Esophagus muscularis mucosa (tissue), 3 donors: ENCODE data around the gene STXBP6.

Source experiments
- POLR2A ChIP-seq: fragments of 450-650 bp; IDR thresholded peaks from one replicate; pipeline ENCODE4 v1.6.1; 2017; ENCODE audit warnings: antibody characterized with exemption, moderate library complexity, mild to moderate bottlenecking, low read depth
- POLR2AphosphoS5 ChIP-seq, 2 donors: sonication (generic); formaldehyde crosslinking; IDR thresholded peaks; one replicate each; pipeline ENCODE4 v1.6.1; 2017; ENCODE audit warnings: antibody characterized with exemption in 2 of 2
- TF ChIP-seq, protein P1 (sequence below), 3 experiments: fragments of 200-600 bp in 2 of 3; fragments of 450-650 bp in 1 of 3; sonication (generic) in 2 of 3; IDR thresholded peaks; one replicate each; pipeline ENCODE4 v1.5.1; 2017 to 2019; ENCODE audit warnings: antibody characterized with exemption in 3 of 3, mild to moderate bottlenecking in 2 of 3, moderate library complexity in 1 of 3

DNA sequence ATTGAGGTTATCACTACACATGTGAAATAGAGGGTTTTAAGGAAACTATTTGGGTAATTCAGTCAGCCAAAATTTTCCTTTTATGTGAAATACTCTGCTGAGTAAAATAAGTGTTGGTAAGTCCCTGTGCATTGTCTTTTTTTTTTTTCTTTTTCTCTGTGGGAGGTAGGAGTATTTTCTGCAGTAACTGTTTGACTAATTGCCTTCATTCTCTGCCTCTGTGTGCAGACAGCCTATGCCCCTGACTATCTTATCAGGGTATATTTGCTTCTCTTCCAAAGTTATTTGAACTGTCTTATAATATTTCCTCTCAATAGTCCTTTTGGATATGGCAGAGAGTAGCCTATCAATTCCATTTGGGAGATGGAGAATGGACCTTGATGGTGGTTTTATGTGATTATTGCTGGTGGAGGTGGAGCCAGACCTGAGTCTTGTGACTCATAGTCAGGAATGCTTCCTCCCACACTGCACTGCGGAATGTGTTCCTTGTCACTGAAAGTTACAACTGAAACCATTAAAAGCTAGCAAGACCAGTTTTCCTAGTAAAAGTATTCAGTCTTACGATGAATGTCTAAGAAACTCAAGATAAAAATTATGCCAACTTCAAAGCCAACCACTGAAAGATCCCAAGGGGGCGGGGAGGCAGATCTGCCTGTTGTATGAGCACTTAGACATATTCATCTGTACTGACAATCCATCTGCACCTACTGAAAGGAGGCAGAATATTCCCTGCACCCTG is 40.9 kb upstream of the STXBP6 start:
- TF ChIP-seq, protein P1, sequence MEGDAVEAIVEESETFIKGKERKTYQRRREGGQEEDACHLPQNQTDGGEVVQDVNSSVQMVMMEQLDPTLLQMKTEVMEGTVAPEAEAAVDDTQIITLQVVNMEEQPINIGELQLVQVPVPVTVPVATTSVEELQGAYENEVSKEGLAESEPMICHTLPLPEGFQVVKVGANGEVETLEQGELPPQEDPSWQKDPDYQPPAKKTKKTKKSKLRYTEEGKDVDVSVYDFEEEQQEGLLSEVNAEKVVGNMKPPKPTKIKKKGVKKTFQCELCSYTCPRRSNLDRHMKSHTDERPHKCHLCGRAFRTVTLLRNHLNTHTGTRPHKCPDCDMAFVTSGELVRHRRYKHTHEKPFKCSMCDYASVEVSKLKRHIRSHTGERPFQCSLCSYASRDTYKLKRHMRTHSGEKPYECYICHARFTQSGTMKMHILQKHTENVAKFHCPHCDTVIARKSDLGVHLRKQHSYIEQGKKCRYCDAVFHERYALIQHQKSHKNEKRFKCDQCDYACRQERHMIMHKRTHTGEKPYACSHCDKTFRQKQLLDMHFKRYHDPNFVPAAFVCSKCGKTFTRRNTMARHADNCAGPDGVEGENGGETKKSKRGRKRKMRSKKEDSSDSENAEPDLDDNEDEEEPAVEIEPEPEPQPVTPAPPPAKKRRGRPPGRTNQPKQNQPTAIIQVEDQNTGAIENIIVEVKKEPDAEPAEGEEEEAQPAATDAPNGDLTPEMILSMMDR (IDR thresholded peaks at IDR 0.05) = no peak
- no peak for TF ChIP-seq POLR2A
- TF ChIP-seq POLR2AphosphoS5 (IDR thresholded peaks at IDR 0.05) = no peak
